Gastroesophageal sphincter (tissue), 3 donors: Measurements from ENCODE around the gene RHOA.

ENCODE experiments used
- EP300 ChIP-seq: sonication (generic); formaldehyde crosslinking; IDR thresholded peaks from one replicate; pipeline ENCODE4 v1.6.1; 2017; ENCODE audit warnings: antibody characterized with exemption, mild to moderate bottlenecking
- POLR2A ChIP-seq, 2 donors: fragments of 450-650 bp; IDR thresholded peaks; one replicate each; pipeline ENCODE4 v1.6.1; 2017; ENCODE audit warnings: antibody characterized with exemption in 2 of 2, mild to moderate bottlenecking in 2 of 2, moderate library complexity in 1 of 2
- POLR2AphosphoS5 ChIP-seq: sonication (generic); formaldehyde crosslinking; IDR thresholded peaks from one replicate; pipeline ENCODE4 v1.6.1; 2017; ENCODE audit warnings: antibody characterized with exemption
- TF ChIP-seq, protein P1 (sequence below), 4 experiments: fragments of 200-600 bp in 2 of 4; fragments of 450-650 bp in 2 of 4; sonication (generic) in 1 of 4; IDR thresholded peaks; one replicate each; pipeline ENCODE4 v1.5.1; 2017 to 2019; ENCODE audit warnings: antibody characterized with exemption in 4 of 4, mild to moderate bottlenecking in 2 of 4, moderate library complexity in 2 of 4

DNA sequence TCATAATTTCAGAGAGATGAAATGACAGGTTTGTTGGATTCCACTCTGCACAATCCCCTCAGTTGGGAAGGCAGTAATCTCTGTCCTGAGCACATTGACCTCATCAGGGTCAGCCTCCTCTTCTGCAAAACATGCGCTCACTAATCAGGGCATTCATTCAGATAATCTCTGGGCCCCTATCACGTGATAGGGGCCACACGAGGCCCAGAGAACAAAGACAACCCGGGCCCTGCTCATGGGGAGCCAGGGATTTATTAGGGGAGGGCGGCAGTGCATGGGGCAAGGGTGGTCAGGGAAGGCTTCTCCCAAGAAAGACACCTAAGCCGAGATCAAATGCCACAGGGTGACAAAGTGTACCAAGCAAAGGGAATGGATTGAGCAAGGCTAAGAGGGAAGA lies 1.6 kb upstream of the RHOA start:
- TF ChIP-seq POLR2AphosphoS5, result no peak
- TF ChIP-seq, protein P1, sequence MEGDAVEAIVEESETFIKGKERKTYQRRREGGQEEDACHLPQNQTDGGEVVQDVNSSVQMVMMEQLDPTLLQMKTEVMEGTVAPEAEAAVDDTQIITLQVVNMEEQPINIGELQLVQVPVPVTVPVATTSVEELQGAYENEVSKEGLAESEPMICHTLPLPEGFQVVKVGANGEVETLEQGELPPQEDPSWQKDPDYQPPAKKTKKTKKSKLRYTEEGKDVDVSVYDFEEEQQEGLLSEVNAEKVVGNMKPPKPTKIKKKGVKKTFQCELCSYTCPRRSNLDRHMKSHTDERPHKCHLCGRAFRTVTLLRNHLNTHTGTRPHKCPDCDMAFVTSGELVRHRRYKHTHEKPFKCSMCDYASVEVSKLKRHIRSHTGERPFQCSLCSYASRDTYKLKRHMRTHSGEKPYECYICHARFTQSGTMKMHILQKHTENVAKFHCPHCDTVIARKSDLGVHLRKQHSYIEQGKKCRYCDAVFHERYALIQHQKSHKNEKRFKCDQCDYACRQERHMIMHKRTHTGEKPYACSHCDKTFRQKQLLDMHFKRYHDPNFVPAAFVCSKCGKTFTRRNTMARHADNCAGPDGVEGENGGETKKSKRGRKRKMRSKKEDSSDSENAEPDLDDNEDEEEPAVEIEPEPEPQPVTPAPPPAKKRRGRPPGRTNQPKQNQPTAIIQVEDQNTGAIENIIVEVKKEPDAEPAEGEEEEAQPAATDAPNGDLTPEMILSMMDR (IDR thresholded peaks at IDR 0.05), result no peak
- TF ChIP-seq POLR2A (IDR thresholded peaks at IDR 0.05), result no peak
- TF ChIP-seq EP300, result no peak
